ENCODE data around the gene SLC4A9.
"Not testable (repeated sequence)": the region's sequence is repeated elsewhere in the genome, so short reads cannot be mapped to it uniquely, and the experiment has no call there.

SLC4A9 gene

GRCh38 chr5:140402258-140403074 lies 42.5 kb downstream of the SLC4A9 start:
- DNase-seq, result no peak

GRCh38 chr5:140403613-140404012 lies 43.6 kb downstream of the SLC4A9 start:
- no peak for DNase-seq

GRCh38 chr5:140408750-140409241 lies 48.8 kb downstream of the SLC4A9 start:
- no peak for DNase-seq

GRCh38 chr5:140413230-140413629 lies 53.2 kb downstream of the SLC4A9 start:
- no peak for DNase-seq

GRCh38 chr5:140417235-140417634 lies 57.2 kb downstream of the SLC4A9 start:
- no peak for DNase-seq

GRCh38 chr5:140418862-140419520 lies 59.0 kb downstream of the SLC4A9 start:
- no peak for DNase-seq

- no peak for DNase-seq
Observed at GRCh38 chr5:140420226-140420570, 60.2 kb downstream of the SLC4A9 start.

GRCh38 chr5:140420665-140421361 lies 60.8 kb downstream of the SLC4A9 start:
- no peak for DNase-seq

GRCh38 chr5:140421375-140421774 lies 61.4 kb downstream of the SLC4A9 start:
- DNase-seq, result not testable (repeated sequence)

GRCh38 chr5:140423609-140424008 lies 63.6 kb downstream of the SLC4A9 start:
- no peak for DNase-seq

GRCh38 chr5:140424135-140424534 lies 64.1 kb downstream of the SLC4A9 start:
- DNase-seq, result no peak

All from NCI-H1092 (cell line).